Measurements from ENCODE around the gene KMT2E.
"Not testable (repeated sequence)": the region's sequence is repeated elsewhere in the genome, so short reads cannot be mapped to it uniquely, and the experiment has no call there.

The KMT2E gene, protein sequence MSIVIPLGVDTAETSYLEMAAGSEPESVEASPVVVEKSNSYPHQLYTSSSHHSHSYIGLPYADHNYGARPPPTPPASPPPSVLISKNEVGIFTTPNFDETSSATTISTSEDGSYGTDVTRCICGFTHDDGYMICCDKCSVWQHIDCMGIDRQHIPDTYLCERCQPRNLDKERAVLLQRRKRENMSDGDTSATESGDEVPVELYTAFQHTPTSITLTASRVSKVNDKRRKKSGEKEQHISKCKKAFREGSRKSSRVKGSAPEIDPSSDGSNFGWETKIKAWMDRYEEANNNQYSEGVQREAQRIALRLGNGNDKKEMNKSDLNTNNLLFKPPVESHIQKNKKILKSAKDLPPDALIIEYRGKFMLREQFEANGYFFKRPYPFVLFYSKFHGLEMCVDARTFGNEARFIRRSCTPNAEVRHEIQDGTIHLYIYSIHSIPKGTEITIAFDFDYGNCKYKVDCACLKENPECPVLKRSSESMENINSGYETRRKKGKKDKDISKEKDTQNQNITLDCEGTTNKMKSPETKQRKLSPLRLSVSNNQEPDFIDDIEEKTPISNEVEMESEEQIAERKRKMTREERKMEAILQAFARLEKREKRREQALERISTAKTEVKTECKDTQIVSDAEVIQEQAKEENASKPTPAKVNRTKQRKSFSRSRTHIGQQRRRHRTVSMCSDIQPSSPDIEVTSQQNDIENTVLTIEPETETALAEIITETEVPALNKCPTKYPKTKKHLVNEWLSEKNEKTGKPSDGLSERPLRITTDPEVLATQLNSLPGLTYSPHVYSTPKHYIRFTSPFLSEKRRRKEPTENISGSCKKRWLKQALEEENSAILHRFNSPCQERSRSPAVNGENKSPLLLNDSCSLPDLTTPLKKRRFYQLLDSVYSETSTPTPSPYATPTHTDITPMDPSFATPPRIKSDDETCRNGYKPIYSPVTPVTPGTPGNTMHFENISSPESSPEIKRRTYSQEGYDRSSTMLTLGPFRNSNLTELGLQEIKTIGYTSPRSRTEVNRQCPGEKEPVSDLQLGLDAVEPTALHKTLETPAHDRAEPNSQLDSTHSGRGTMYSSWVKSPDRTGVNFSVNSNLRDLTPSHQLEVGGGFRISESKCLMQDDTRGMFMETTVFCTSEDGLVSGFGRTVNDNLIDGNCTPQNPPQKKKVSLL (N-terminal part only)

DNA sequence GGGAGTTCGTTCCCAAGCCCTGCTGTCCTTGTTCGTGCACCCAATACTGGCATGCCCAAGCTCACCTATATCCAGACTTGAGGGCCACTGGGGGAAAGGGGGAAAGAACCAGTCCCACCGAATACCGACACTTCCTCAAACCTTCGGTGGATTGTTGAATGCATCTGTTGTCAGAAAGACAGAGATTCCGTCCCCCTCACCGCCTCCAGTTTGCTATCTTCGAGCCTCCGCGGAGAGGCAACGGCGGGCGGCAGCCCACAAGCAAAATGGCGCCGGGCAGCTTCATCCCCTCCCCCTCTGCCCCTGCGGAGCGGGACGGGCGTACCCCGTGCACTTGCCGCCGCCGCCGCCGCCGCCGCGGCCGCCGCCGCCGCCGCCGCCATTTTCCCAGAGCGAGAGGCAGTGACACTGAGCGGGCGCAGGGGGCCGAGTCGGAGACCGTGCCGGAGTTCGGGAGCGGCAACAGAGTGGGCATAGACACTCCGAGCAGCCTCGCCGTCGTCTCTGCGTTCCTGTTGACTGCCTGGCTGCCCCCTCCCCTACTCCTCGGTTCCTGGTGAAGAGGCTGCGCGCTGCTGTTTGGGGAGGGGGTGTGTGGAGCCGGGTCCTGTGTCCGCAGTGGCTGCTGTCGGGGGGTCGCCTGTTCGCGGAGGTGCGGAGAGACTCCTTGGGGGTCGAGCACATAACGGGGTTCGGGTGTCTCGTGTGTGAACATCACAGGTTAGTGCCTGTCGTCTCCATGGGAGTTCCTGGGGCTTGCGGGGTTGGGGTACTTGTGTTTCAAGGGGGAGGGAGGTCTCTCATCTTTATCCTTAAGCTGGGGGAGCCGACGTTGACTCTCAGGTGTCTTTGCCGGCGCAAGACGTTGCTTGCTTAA, at the start of gene KMT2E:
KMT2E (plus strand) TSS at position 390 of the 877 bp plus-strand sequence. CDS start 26,748 bp downstream, outside the sequence.
- peak; percentile 85 for DNase-seq

DNA sequence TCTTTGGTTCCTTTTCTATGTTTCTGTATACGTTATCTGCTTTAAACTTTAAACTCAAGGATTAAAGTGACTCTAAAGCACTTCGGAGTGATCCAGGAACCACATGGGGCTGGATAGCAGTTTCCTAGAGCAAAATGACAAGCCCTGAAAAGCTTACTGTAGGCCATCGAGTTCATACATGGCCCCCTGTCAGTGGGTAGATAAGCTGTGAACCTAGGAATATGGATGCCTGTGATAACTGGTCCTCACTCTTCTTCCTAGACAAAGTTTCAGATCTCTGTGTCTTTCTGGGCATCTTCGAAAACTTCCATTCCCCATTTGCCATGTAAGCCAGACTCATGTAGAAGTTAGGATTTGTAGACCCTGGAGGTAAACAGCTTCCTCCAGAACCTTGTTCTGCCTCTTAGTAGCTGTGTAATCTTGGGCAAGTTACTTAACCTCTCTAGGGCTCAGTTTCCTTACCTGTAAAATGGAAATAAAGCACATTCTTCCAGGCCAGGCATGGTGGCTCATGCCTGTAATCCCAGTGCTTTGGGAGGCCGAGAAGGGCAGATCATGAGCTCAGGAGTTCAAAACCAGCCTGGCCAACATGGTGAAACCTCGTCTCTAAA, 49.3 kb upstream of the KMT2E start:
- DNase-seq, result no peak

DNA sequence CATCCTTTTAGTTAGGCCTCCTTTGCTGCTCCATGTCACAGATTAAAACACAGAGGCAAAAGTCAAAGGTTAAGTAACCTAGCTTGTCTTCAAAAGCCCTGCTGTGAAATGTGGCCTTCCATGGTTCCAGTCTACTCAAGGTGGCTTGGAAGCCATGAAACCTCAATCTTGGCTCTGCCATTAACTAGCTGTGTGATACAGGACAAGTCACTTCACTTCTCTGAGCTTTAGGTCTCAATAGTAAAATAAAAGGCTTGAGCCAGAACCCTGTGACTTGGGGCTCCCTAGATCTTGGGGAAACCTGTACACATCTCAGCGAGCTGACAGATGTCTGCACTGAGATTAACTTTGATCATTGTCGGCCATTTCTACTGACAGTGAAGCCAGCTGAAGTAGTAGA, 48.0 kb upstream of the KMT2E start:
- no peak for DNase-seq

DNA sequence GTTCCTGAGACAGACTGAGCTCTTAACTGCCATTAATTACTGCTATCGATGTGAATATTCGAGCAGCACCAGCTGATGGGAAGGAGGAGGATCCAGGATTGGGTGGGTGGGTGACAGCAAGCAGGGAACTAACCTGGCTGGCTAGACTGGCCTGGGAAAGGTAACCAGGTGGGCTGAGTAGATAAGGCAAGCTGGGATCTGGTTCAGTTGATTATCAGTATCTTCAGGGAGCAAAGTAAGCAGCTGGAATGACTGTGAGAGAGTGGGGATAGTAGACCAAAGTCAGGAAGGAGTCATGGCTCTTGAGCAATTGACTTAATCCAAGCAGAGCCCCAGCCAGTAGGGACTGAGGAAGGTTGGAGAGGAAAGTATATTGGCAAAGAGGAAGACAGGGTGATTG, 46.9 kb upstream of the KMT2E start:
- no peak for DNase-seq

DNA sequence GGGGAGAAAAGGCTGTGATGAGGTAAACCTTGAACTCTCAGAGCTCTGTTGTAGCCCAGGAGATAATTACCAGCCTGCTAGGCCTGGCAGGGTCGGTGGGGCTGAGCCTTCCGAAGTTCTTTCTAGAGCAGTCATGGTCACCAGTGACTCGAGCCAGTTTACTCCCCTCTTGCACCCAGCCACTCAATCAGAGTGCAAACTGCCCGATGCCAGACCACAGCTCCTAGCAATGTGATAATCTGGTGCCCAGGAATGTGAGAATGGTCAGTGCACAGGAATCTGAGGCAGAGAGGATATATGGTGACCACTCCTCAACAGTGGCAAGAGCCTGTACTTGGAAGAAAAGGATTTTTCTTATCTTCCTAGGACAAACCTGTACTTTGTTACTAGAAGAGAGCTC, 46.4 kb upstream of the KMT2E start:
- no peak for DNase-seq

DNA sequence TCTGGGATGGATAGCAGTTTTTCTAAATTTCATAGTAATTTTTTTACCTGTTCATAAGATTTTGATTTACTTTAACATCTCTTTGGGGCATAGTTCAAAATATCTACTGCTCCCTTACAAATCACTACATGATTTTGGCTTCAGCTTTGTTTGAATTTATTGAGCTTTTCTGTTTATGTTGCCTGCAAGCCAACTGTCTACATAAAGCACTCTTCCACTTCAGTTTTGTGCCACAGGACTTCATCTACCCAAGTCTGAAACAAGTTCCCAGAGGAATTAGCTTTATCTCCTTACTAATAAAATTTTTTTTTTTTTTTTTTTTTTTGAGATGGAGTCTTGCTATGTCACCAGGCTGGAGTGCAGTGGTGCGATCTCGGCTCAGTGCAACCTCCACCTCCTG, 45.4 kb upstream of the KMT2E start:
- no peak for DNase-seq

DNA sequence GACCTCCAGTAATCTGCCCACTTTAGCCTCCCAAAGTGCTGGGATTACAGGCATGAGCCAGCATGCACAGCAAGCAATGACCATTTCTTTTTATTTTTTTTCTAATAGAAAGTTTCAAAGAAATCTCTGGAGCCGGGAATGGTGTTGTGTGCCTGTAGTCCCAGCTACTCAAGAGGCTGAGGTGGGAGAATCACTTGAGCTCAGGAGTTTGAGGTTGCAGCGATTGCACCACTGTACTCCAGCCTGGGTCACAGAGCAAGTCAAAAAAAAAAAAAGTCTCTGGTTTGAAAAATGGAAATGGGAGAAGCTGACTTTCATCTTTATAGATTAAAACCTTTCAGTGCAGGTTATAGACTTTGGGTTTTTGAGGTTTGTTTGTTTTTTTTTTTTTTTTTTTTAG, 44.8 kb upstream of the KMT2E start:
- no peak for DNase-seq

DNA sequence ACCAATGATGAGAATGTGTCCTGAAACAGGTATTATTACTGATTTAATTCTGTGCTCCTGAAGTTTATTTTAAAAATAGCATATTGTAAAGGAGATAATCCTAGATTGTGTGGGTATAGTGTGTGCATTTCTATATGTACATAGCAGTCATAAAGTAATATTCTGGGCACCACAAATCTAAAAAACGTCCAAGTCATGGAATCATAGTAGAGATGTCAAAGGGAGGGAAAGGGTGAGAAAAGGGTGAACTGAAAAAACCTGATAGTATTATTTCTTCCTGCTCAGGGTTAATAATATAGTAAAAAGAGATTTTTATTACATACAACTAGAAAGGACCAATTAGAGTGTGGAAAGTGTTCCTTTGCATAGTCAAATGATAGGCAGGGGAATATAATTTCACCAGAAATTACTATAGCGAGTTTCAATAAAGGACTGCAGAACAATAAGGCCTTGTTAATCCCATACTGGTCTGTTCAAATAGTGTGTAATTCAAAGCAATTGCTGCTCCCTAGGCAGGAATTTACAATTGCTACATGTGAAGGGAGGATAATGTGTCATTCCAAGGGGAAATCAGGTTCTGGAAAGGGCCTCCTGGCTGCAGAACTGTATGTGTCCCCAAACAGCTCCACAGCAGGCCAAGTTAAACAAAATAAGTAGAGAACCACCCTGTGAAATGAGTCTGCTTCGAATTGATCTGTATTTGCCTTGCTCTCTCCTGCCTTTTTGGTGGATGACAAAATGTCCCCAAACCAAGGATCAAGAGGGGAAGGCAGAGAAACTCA, 42.5 kb upstream of the KMT2E start:
- no peak for DNase-seq

DNA sequence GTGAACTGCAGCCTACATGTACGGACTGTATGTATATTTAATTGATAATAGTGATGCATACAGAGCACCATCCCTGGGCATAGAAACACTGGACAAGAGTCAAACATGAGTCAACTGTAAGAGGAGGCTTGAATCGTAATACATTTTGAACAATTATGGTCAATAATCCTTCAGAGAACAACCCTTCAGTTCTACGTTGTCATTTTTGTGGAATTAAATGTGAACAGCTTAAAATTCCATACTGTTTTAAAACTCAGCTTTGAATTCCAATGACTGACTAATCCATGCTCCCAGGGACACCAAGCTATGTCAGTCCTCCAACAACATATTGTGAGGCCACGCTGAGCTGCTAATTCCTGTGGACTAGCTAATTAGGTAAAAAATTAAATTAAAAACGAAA, 41.5 kb upstream of the KMT2E start:
- DNase-seq, result no peak

DNA sequence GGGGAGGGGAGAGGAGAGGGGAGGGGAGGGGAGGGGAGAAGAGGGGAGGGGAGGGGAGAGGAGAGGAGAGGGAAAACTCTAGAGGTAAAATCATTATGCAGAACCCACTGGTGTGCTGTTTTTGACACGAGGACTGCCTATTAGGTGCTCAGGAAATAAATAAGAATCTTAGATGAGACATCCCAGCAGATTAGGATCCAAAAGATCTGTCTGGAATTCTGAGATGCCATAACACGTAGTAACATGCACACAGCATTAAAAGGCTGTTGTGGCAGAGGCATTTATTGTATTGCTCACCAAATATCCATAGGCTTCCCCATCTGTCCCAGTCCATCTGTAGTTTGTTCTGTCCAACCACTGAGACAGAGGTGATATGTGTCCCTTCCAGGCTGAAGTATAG, 40.8 kb upstream of the KMT2E start:
- no peak for DNase-seq

DNA sequence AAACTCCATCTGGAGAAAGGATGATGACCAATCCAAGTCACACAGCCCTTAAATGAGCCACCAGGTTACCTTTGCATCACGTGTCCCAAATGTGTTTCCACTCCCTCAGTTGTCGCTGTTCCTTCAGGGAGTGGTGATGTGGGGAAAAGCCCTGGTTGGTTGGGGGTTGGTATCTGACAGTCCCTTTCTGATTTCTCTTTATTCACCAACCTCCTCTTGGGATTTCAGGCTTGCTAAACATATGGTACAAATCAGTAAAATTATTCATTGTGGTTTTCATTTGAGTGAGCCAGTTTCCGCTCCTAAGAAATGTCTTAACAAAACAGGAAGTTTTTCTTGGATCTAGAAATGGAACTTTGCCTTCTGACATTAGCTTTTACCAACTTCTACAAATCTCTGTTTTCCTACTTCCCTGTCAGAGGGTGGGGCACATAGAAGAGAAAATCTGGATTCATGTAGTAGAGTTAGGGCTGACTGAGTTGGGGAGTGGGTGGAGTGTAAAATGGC, 40.0 kb upstream of the KMT2E start:
- DNase-seq, result no peak

DNA sequence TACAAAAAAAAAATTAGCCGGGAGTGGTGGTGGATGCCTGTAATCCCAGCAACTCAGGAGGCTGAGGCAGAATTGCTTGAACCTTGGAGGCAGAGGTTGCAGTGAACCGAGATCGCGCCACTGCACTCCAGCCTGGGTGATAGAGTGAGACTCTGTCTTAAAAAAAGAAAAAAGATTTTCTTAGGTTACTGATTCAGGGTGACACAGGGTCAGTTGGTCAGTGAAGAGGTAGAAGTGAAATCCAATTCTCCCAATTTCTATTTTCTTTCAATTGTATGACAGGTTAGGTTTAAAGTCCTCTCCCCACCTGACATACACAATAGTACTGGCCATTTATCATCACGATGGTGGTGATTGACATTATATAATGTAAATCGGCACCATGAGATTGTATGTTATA, 38.5 kb upstream of the KMT2E start:
- DNase-seq, result not testable (repeated sequence)

DNA sequence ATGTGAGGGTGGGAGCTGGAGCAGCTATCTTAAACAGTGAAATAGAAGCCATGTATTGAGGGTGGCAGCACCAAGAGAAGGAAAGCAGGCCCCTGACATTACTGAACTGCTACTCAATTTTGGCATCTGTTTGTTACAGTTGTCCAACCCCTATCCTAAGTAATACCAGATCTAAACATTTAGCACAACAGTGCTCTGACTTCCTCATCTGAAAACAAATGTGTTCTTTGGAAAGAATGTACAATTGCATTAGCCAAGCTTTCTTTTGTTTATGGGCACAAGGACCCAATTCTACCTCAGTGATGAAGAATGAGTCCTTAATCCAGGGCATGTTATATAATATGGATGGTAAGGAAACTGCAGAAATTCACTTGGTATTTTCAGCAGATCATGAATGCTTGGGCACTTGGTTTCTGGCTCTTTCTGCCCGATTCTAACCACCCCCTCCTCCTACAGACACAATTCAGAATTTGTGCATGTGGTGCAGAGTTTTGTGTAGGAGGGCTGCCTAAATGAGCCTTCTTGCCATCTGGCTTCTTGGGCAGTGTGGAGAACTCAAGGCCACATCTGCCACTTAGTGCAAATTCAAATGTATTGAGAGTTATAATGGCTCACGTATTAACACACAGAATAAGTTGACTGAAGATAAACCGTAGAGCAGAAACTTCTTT, 36.9 kb upstream of the KMT2E start:
- no peak for DNase-seq

DNA sequence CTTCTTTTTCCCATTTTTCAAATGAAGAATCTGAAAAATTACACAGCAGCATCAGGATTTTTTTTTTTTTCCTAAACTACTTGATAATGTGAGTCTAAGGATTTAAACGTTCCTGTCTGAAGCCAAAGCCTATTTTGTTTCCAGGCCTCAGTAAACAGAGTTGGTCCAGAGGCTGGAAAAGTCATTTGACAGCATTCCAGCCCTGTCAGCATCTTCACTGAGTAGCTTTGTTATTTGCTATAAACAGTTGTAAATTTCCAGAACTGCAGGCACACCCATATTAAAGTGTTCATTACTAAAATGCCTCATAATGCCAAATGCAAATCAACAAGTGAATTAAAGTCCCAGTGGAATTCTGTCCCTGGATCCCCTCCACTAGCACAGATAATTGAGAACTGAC, 35.5 kb upstream of the KMT2E start:
- no peak for DNase-seq

DNA sequence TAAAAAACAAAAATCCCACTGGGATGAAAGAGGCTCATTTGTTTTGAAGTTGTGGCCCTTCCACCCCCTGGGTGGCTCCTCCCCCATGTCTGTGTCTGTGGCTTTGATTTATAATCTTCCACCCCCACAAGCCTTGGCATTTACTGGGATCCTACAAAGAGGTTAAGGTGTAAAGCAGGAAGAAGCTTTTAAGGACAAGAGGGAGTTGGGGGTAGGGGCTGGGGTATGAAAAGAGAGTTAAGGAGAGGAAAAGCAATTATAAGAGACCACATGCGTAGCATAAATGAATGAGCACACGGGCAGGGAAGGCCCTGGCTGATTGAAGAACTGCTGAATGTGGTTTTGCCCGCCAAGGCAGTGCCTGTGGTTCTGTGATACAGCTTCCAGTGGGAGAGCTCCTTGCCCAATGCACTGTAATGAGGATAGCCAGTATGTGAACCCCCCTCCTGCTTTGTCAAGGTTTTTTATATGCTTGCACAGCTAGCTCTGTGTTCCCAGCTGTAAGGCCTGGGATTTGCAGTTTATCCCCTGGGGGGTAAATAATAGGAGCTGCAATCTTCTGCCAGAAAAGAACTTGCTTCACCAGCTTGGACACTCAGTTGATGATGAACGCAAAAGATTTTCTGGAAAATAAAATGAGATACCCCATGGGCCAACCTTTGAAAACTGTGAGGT, 34.7 kb upstream of the KMT2E start:
- DNase-seq, result no peak

DNA sequence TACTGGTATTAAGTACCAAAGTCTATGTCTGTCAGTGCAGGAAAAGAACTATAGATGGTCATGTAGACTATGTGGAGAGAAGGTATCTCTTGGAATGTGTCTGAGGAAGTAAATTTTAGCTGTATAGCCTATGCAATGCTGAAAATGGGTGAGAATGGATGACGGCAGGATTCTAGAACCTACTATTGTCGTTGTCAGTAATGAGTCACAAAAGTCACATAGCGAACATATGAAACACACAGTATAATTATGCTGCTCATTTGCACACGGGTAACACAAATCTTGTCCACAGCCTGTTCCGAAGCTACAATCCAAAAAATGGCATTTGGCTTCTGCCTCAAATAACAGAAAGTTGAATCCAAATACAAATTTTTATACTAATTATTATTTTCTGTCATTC, 33.6 kb upstream of the KMT2E start:
- DNase-seq, result no peak

DNA sequence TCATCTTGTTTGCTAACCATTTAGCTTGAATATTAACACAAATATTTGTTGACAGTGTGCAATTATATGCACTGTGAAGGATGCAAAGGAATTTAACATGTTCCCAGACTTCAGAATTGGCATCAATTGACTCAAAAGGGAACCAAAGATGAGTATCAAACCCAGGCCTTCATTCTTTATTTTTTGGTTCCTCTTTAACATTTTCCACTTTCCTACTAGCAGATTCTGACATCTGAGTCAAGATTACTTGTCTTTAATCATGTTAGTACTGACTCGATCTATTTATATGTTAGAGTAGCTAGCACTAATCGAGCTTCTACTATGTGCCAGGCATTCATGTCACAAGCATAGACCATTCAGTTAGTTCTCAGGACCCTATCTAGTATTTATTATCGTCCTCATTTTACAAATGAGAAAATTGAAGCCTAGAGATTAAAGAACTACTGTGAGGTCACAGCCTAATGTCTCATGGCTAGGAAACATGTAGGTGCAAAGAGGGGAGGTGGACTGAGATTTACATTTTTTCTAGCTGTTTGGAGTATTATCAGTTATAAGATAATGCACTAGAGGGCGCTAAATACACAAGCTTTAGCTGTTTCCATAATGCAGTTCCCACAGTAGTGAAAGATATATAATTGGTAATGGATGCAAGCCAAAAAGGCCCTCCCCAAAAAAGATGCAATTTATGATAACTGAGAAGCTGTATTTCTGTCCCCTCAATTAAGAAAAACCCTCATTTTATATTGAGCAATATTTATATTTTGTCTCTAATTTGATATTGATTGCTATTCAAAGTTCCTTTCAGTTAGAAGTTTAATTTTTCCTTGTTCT, 32.9 kb upstream of the KMT2E start:
- DNase-seq, result no peak

DNA sequence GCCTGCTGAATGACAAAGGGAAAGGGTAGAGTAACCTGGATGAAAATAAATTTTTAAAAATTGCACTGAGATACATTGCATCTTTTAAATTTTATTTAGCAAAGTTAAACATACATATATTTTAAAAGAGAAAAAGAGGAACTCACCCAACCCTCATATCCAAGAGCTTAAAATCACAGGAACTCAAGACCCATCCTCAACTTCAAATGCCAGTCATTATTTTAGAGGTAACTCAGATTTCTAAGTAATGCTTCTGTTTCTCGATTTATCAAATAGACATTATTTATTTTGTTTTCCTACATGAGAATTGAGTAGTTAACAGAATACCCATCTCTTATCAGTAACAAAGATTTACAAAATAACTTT, 32.4 kb upstream of the KMT2E start:
- no peak for DNase-seq

All from activated T-cell treated with anti-CD3 and anti-CD28 coated beads for 4 hours (primary cell).